Measurements from ENCODE around the gene KRT77. TPM values are rescaled to one million over a fixed set of nuclear protein-coding genes. Genes with fewer than 3 reads are reported as not detected.

Gene KRT77
- total RNA-seq, 1 donor from 2014 or later = not detected

Other genes with a start within 250 kb of the KRT77 start
- gene KRT6C, start 229.7 kb downstream of the KRT77 start, total RNA-seq = not detected
- gene KRT6A, start 210.3 kb downstream of the KRT77 start, total RNA-seq = not detected
- gene KRT5, start 183.1 kb downstream of the KRT77 start, total RNA-seq = not detected
- gene KRT71, start 150.4 kb downstream of the KRT77 start, total RNA-seq = not detected
- not detected for gene KRT74, start 129.7 kb downstream of the KRT77 start, total RNA-seq
- gene KRT72, start 102.1 kb downstream of the KRT77 start, total RNA-seq = not detected
- not detected for gene KRT73, start 85.0 kb downstream of the KRT77 start, total RNA-seq
- not detected for gene KRT2, start 51.3 kb downstream of the KRT77 start, total RNA-seq
- gene KRT1, start 23.1 kb downstream of the KRT77 start, total RNA-seq = not detected
- not detected for gene KRT76, start 73.8 kb upstream of the KRT77 start, total RNA-seq
- not detected for gene KRT3, start 92.6 kb upstream of the KRT77 start, total RNA-seq
- not detected for gene KRT4, start 110.6 kb upstream of the KRT77 start, total RNA-seq
- gene KRT79, start 130.8 kb upstream of the KRT77 start, total RNA-seq = not detected
- gene KRT78, start 145.5 kb upstream of the KRT77 start, total RNA-seq = not detected
- gene KRT8, start 201.6 kb upstream of the KRT77 start, total RNA-seq = 235 TPM
- 194 TPM for gene KRT18, start 245.6 kb upstream of the KRT77 start, total RNA-seq

All from left lobe of liver (tissue), 1 donor.